Hindlimb muscle (tissue), 1 donor: Measurements from ENCODE around the gene LMO3. TPM values are rescaled to one million over a fixed set of nuclear protein-coding genes. Genes with fewer than 3 reads are reported as not detected.

ENCODE experiments used
- DNase-seq: peaks from one replicate; pipeline ENCODE4 v3.0.0-alpha.2; 2013
- polyA plus RNA-seq: library from polyadenylated mRNA; unstranded; fragments of 120-200 nt; gene quantifications from one replicate; pipeline ENCODE4 v1.2.1, GENCODE V29; 2013; ENCODE audit not compliant: insufficient read length

Gene LMO3
- 0.83 TPM for polyA plus RNA-seq

GRCh38 chr12:16606117-16606200 is at the start of gene LMO3:
TSS of gene LMO3 (minus strand) at chr12:16606162. CDS start at chr12:16600860, 5,302 bp downstream.
- no peak for DNase-seq

- no peak for DNase-seq
These were observed 30.6 kb upstream of the LMO3 start for GRCh38 chr12:16636435-16637055.

DNA sequence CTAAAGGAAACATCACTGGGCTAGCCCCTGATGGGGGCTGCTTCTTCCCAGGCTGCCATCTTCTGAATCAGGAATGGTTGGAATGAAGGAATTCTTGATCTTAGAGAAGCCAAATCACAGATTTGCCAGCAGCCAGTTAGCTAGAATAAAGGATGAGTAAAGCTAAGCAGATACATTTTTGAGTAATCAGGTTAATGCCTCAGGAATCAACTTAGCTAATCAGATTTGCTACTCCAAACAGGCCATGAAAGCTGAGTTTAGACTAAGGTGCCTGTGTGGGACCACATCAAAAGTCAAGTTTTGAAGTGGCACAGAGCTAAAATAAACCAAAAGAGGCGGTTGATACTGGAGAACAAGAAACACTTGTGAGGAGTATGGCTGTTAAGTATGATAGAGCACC is 28.8 kb upstream of the LMO3 start:
- no peak for DNase-seq

GRCh38 chr12:16626991-16627390 is 21.0 kb upstream of the LMO3 start:
- DNase-seq: no peak

DNA sequence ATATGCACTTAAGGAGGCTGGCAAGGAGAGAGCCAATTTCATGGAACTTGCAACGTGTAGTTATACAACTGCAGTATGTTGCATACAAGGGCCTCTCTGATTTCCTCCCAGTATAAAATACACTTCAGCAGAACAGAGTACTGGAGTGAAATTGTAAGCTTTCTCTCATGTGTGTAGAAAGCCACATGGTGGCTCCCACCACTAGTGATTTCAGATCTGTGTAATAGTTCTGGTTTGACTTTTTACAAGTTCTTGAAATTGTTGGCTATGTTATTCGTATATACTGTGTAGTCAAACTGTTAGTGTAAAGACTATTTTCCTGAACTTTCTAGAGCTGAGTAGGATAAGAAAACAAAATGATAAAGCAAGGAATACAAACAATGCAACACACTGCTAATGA is 16.4 kb upstream of the LMO3 start:
- no peak for DNase-seq

GRCh38 chr12:16619537-16619936 is 13.6 kb upstream of the LMO3 start:
- DNase-seq: no peak

- DNase-seq: no peak
These were observed 12.3 kb upstream of the LMO3 start for GRCh38 chr12:16618256-16618655.

DNA sequence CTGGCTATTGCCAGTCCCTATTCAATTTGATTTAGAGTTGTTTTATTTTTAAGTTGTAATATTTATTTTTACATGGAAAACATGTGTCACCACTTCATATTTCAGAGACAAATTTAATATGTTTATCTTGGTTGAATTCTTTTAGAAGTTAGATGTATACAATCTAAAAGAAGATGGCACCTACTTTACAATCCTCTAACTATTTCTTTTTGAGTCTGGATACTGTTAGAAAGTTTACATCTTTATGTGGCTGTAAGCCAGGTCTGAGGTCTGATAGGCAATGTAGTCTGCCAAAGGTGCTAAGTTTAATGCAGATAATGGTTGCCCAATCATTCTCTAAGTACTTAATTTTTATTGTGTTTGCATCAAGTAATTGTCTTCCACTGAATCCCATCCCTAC is 7.2 kb upstream of the LMO3 start:
- DNase-seq: no peak

- DNase-seq: no peak
These were observed 6.7 kb upstream of the LMO3 start for GRCh38 chr12:16612647-16613046.

- DNase-seq: no peak
These were observed 5.2 kb upstream of the LMO3 start for GRCh38 chr12:16611146-16611545.

DNA sequence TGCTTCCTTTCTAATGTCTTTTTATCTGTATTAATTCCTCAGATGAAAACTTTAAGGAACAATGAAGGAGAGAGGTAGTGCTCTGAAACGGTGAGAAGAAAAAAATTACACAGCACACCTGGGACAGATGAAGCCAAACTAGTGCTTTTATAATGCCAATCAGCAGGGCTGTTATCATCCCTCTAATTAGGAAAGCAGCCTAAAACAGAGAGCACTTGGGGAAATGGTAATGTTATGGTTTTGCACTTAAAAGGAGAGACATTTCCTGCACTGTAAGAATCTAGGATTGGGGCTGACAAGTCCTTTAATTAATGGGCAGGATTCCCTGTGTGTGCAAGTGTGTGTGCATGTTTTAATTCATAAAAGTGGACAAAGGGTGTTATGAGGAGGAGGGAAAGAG is 4.8 kb upstream of the LMO3 start:
- no peak for DNase-seq

DNA sequence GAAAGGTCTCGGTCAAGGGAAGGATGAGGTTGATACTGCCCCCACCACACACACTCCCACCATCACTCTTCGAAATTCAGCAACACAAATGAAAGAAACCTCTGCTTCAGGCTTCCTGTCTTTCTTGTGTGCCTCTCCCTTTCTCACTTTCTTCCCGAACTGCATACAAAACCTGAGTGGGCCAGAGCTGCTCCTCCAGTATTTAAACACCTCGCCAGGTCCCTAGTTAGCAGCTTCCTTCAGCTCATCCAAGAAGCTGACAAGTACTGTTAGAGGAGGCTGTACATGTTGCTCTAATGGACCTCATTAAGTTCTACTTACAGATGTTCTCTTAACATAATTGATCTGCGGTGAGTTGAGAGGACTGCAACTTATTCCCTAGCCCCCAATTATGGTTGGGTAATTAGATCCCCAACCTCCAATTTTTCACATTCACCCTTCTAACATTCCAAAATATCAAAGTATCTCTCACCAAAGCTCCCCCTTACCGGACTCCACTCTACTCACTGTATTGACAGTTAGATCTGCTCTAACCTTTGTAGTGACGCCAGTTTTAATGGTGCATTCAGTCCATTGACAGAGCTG is 4.1 kb upstream of the LMO3 start:
- no peak for DNase-seq

DNA sequence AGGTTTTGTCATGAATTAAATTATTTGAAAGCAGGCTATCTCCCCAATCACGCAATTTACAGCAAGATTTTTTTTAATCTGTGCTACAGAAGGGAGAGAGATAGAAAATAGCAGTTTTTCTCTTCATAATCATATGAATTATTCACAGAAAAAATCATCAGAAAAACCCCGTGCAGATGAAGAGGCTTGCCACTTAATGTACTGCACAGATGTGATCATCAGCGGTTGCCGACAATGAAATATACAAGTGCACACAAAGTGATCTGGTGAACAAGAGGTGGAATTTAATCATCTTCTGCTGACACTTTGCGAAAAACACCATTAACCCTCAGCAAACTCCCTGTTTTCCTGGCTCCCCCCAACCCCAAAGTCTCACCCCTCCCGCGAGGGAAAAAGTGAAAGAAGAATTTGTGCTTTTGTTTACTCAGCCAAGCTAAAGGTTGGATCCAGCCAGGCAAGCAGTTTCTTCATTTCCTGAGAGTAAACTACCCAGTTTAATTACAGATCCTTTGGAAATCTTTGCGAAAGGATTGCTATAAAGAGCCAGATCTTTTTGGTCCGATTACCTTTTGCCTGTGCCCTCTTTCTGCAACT is 3.1 kb upstream of the LMO3 start:
- no peak for DNase-seq

DNA sequence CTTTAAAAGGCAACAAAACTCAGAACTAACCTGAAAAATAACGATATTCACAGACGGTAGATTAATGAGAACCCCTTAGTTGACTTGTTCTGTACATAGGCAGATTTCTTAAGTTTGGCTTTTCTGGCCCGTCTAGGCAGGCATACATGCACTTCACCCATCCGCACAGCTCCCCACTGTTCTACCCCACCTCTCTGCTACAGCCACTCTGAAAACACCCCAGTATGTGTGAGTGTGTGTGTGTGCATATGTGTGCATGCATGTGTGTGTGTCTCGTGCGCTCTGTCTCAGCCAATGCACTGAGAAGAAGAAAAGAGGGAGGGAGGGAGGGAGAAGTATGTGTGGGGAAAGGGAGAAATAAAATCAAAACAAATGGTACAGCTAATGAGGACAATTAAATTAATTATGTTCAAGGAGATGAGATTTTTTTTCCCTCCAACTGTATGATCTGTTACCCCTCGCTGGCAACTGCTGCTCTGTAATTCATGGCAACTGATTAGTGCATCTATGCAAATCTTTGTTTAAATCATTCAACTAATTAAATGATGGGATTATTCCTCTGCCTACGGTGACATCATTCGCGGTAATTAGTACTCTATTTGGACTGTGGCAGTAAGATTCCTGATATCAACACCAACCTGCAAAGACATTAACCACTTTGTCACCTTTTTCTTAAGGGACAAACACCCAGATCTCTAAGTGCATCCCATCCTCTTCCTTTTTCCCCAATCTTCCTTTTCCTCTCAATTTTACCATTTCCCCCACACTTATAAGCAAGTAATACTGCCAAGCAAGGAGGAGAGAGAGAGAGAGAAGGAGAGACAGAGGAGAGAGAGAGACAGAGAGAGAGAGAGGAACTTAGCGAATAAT is 2.2 kb upstream of the LMO3 start:
- DNase-seq: no peak

DNA sequence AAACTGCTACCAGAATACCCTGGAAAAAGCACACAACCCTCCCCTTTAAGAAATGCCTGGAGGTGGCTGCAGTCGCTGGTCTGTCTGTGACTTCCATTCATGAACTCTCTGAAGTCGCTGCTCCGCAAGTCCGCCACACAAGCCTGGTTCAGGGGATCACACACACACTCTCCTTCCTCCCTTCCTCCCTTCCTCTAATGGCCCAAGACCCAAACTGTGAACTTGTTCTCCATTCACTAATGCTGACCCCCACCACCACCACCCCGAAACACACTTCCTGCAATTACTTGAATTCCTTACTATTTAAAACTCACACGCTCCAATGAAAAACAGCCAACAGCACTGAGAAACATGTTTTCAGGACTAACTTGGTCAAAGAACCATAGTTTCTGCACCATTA is 1.0 kb upstream of the LMO3 start:
- DNase-seq: no peak

DNA sequence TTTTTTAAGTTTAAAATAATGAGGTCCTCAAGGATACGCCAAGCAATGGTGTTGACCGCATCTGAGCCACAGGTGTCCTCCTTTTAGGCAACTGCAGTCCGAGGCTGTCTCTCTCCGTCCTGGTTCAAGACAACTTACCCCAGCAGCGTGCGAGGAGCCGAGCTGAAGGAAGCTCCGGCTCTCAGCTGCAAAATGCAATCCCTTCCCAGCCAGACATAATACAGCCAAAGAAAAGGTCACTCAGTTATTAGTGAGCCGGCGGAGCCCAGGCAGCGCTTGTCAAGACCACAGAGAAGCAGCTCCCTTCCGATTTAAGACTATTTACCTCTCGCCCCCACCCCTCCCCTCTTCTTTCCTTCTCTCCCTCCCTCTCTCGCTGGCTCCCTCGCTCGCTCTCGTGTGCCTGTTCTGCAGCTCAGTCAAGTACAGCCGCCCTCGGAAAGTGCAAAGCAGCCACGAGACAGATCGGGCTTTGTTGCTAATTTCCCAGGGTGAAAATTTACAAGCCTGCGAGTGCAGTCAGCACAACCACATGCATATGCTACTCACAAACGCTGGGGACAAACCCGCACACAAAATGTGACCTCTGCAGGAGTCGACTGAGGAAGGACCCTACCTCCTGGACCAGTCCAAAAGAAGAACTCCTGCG is 363 bp upstream of the LMO3 start:
- peak; percentile 53 for DNase-seq

- peak; percentile 26 for DNase-seq
These were observed 283 bp downstream of the LMO3 start for GRCh38 chr12:16605642-16606116.

DNA sequence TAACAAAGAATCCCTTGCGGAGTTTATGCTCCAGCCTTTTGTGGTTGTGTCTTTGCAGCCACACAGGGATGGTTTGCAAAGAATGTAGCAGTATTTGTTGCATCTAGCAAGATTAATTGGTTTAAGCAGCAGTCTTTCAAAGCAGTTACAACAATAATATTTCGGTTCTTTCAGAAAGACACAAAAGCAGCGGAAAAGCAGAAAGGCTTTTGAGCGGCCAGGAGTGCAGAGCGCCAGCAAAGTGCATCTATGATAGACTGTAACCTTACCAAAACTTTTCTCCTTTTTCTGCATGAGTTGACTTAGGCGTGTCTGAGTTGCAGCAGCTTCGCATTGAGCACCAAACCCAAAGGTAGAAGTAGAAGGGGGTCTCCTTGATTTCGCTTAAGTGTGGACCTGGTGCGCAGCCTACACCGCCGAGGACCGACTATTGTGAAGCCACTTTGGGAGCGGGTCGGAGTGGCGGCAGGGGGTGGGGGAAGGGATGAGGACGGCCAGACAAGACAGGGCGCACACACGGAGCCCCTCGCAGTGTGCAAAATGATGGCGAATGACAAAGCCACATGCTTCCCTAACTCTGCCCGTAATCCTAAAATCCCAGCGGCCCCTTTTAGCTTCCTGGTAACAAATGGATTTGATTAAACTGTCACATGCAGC is 1.2 kb downstream of the LMO3 start:
- DNase-seq: no peak

- DNase-seq: no peak
These were observed 1.9 kb downstream of the LMO3 start for GRCh38 chr12:16603916-16604575.

DNA sequence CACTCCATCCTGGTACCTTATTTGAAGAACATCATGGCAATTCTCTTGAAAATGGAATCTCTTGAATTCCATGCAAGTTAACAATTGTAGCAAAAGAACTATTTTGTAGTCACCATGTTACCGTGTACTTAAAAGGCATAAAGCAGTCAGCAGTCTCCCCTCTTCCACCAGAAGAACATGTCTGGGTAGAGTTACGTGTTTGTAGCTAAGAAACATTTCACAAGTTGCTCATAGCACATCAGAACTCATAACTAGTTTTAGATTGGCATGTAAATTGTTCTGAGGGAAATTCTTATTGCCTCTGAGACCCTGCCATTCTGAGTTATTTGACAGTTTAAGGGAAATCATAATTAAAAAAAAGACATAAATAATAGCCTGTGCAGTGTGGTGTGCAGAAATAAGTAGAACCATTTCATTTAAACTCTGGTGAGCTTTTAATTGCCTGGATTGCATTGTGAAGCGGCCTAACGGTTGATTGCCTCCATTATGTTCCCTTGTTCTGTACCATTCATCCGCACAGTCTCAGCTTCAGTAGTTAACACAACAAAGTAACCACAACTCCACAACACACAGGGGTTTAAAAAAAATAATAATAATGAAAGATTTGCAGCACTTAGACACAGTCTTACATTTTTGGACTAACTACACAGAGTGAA is 2.6 kb downstream of the LMO3 start:
- no peak for DNase-seq

DNA sequence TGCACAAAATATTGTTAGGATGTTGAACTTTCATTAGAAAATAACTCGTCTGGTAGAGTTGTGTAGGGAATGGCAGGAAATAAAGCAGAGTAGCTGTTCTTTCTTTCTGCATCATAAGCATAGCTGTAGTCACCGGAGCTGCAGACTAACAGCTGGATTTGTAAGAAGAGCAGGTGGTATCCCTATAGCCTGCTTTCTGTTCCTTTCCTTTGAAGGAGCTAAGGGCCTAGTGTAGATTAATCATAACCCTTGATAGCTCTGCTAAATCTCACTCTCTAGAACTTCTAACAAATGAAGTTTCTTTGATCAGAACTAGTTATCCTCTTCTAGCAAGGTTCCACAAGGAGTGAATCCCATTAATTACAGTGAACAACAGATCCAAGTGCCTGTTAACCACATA is 3.5 kb downstream of the LMO3 start:
- DNase-seq: no peak

DNA sequence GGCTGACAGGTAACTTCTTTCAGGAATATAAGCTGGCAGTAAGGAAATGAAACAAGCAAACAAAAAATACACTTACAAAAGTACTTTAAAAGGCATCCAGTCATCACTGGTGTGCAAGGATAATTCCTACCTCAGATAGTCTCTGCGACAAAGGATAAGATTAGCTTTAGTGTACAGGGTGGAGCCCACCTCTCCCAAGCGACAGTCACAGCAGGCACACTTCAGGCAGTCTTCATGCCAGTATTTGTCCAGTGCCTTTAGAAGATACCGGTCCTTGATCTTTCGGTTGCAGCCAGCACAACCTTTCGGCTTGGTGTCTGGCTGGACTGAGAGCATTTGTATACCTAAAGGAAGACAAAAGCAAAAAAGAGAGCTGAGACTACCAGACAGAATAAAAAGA is 5.4 kb downstream of the LMO3 start:
- DNase-seq: no peak
